GM12878 (cell line): ENCODE data around the gene KRTAP10-6. TPM values are rescaled to one million over a fixed set of nuclear protein-coding genes. Genes with fewer than 3 reads are reported as not detected.

Source experiments
- ATAC-seq: fragments of 200-7000 bp; cut with Tn5 transposase; 3 replicates; pipeline ENCODE4 v1.9.1; 2020; ENCODE audit warnings: mild to moderate bottlenecking, moderate library complexity
- BruUV-seq: library from RNA; stranded (reverse); fragments of 400-500 nt; replicated peaks from 2 replicates; lab custom pipeline; 2021; lab: Mats Ljungman, UMichigan
- CTCF ChIA-PET: fragments of 300-600 bp; sonication (Branson Sonifier 250); formaldehyde crosslinking; extraction: SDS; loops from one replicate; lab custom pipeline; 2021; ENCODE audit warnings: inconsistent platforms; lab: Yijun Ruan, JAX
- POLR2A ChIA-PET: fragments of 350-600 bp; formaldehyde crosslinking; extraction: SDS; loops from one replicate; lab custom pipeline; 2021; ENCODE audit warnings: inconsistent platforms; lab: Charles Lee
- RAD21 ChIA-PET: fragments of 300-600 bp; sonication (Branson Sonifier 250); formaldehyde crosslinking; loops from one replicate; lab custom pipeline; 2023; ENCODE audit warnings: antibody characterized with exemption; ENCODE audit not compliant: unreplicated experiment; lab: Charles Lee
- SMC1A ChIA-PET: fragments of 300-600 bp; sonication (Branson Sonifier 250); formaldehyde crosslinking; loops from one replicate; lab custom pipeline; 2023; ENCODE audit not compliant: unreplicated experiment, uncharacterized antibody; lab: Charles Lee
- DNase-seq: peaks from one replicate; pipeline ENCODE4 v3.0.0-alpha.2; 2011; ENCODE audit warnings: low read depth, low spot score
- FAIRE-seq: peaks from 3 replicates; lab custom pipeline; 2011; peaks lifted over from hg19 to GRCh38; lab: Jason Lieb, UNC
- H2AFZ ChIP-seq: 2 replicates; pipeline ENCODE4 v1.6.0; 2011; ENCODE audit warnings: low read depth, low read length, control low read depth; ENCODE audit not compliant: control insufficient read depth
- H3K27ac ChIP-seq: 2 replicates; pipeline ENCODE4 v1.5.1; 2011; ENCODE audit warnings: control low read depth; ENCODE audit not compliant: control insufficient read depth, insufficient read depth
- H3K27me3 ChIP-seq, 2 experiments: replicated peaks in 1 of 2; 2 replicates each; pipeline versions ENCODE4 v1.6.0 to v1.6.1; 2011; ENCODE audit warnings: low read length in 1 of 2; ENCODE audit not compliant: control insufficient read depth in 2 of 2, insufficient read depth in 2 of 2
- H3K36me3 ChIP-seq, 2 experiments: 2 replicates each; pipeline ENCODE4 v1.5.1; 2011; ENCODE audit warnings: low read length in 1 of 2; ENCODE audit not compliant: control insufficient read depth in 2 of 2, insufficient read depth in 2 of 2
- H3K4me1 ChIP-seq: 2 replicates; pipeline ENCODE4 v1.6.1; 2011; ENCODE audit warnings: mild to moderate bottlenecking, low read length, moderate library complexity, mixed read lengths; ENCODE audit not compliant: control insufficient read depth, insufficient read depth
- H3K4me2 ChIP-seq: 2 replicates; pipeline ENCODE4 v1.6.0; 2011; ENCODE audit warnings: control low read depth; ENCODE audit not compliant: control insufficient read depth, insufficient read depth
- H3K4me3 ChIP-seq: fragments of 200-600 bp; sonication (generic); 2 replicates; pipeline ENCODE4 v1.5.1; 2016
- H3K79me2 ChIP-seq: 2 replicates; pipeline ENCODE4 v1.6.0; 2011; ENCODE audit warnings: low read length; ENCODE audit not compliant: control insufficient read depth, insufficient read depth
- H3K9ac ChIP-seq: 2 replicates; pipeline ENCODE4 v1.8.0; 2011; ENCODE audit warnings: low read length, control low read depth, mixed read lengths; ENCODE audit not compliant: control insufficient read depth, insufficient read depth
- H3K9me3 ChIP-seq: replicated peaks from 3 replicates; pipeline ENCODE4 v1.5.1; 2011; ENCODE audit warnings: mild to moderate bottlenecking, low read length; ENCODE audit not compliant: control insufficient read depth, insufficient read depth
- H4K20me1 ChIP-seq: 2 replicates; pipeline ENCODE4 v1.6.0; 2011; ENCODE audit not compliant: control insufficient read depth, insufficient read depth
- CREM ChIP-seq: IDR thresholded peaks from 2 replicates; pipeline ENCODE4 v1.6.1; 2014; ENCODE audit warnings: antibody characterized with exemption, low read depth
- ESRRA ChIP-seq: IDR thresholded peaks from 2 replicates; pipeline ENCODE4 v1.6.1; 2012; ENCODE audit warnings: mild to moderate bottlenecking, low read length, improper control_type of control experiment
- NBN ChIP-seq: fragments of 450-650 bp; IDR thresholded peaks from 2 replicates; pipeline ENCODE4 v1.6.1; 2016
- RAD21 ChIP-seq: IDR thresholded peaks from 2 replicates; pipeline ENCODE4 v1.6.1; 2011; ENCODE audit warnings: mild to moderate bottlenecking, low read depth, low read length, moderate library complexity; ENCODE audit not compliant: insufficient read depth
- SMAD5 ChIP-seq: IDR thresholded peaks from 2 replicates; pipeline ENCODE4 v1.6.1; 2016; ENCODE audit warnings: antibody characterized with exemption, low read depth
- SRF ChIP-seq, 2 experiments: IDR thresholded peaks; 2 replicates each; pipeline ENCODE4 v1.6.1; 2011; ENCODE audit warnings: low read depth in 2 of 2, low read length in 2 of 2, mild to moderate bottlenecking in 1 of 2, moderate library complexity in 1 of 2
- SUPT20H ChIP-seq: IDR thresholded peaks from 2 replicates; pipeline ENCODE4 v1.6.1; 2011; ENCODE audit warnings: low read depth, mild to moderate bottlenecking, low read length, moderate library complexity, borderline replicate concordance; ENCODE audit not compliant: control insufficient read depth
- WGBS: methylation state at CpG from one replicate; pipeline ENCODE4 v1.1.6; 2016; ENCODE audit warnings: low lambda C conversion rate; ENCODE audit not compliant: insufficient replicate concordance, insufficient coverage; ENCODE audit errors: missing lambda C conversion rate; 5-methylcytosine and 5-hydroxymethylcytosine counted together
- in situ Hi-C: fragments of 300-500 bp; cut with MboI; formaldehyde crosslinking; loops from 9 replicates; pipeline ENCODE4 v1.14.3; 2018; ENCODE audit warnings: mixed read lengths
- intact Hi-C: fragments of 100-400 bp; cut with micrococcal nuclease; formaldehyde crosslinking; loops from one replicate; pipeline ENCODE4 v1.14.2; 2022; ENCODE audit not compliant: unreplicated experiment
- polyA plus RNA-seq, 11 experiments: library from polyadenylated mRNA; depleted of rRNA in 4 of 11; unstranded in 6 of 11; stranded (reverse) in 5 of 11; fragments of >200 nt; fragmentation: Nextera tagmentation in 4 of 11; fragmentation: Illumina TruSeq in 1 of 11; extraction: Ambion mirVana in 4 of 11; extraction: Trizol in 1 of 11; gene quantifications; 1 replicate in 1 of 11; 2 replicates in 10 of 11; pipeline versions ENCODE4 v1.2.1 to v1.2.3, GENCODE V29; 2011 to 2016; ENCODE audit warnings: inconsistent platforms in 2 of 11, missing spikeins in 2 of 11, low read depth in 1 of 11
- total RNA-seq, 4 experiments: library from RNA; depleted of rRNA in 3 of 4; stranded (reverse); fragments of >200 nt in 3 of 4; fragmentation: Illumina TruSeq in 1 of 4; extraction: Trizol in 1 of 4; gene quantifications; 2 replicates each; pipeline versions ENCODE4 v1.2.1 to v1.2.3, GENCODE V29; 2013 to 2021
- TF ChIP-seq, protein P1 (sequence below): fragments of 150-350 bp; IDR thresholded peaks from 2 replicates; pipeline ENCODE4 v1.6.1; 2016; ENCODE audit warnings: low read depth, low read length

Gene KRTAP10-6
- total and polyA plus RNA-seq, 10 of the 15 experiments (the other 5 are each of a cell fraction or from before 2014, with no cell fraction given) = not detected

GRCh38 chr21:44618909-44619308 is 26.6 kb upstream of the KRTAP10-6 start:
- CTCF ChIA-PET = interaction anchor here (0.9 to 1.1 kb wide), 2 partner anchors 108 to 175 kb away, joined by 3 read pairs; no protein-coding TSS in a partner anchor

More at GRCh38 chr21:44618909-44619308, 26.6 kb upstream of the KRTAP10-6 start:
- SMC1A ChIA-PET = interaction anchor here (1.1 to 1.3 kb wide), 2 partner anchors 10 to 57 kb away, joined by 3 read pairs; no protein-coding TSS in a partner anchor
- FAIRE-seq (no peak), DNase-seq (no peak), ATAC-seq (no peak)
- RAD21 ChIA-PET = interaction anchor here (0.9 to 1.3 kb wide), 2 partner anchors 55 to 124 kb away, joined by 3 read pairs; no protein-coding TSS in a partner anchor
- H3K4me1 ChIP-seq = no peaks in the 10 kb centered on the region
- H3K27ac ChIP-seq = no peak overlapping the region
- H3K9me3 ChIP-seq = peaks cover 1% of the 10 kb centered on the region; the same call in 1 of the 3 replicates
- no peaks in the 10 kb centered on the region for H3K27me3 ChIP-seq
- intact Hi-C loops = no loop called here
- no peaks in the 10 kb centered on the region for H3K36me3 ChIP-seq
- no peaks in the 10 kb centered on the region for H3K79me2 ChIP-seq
- BruUV-seq = no TSS peak
- POLR2A ChIA-PET = interaction anchor here (0.6 kb wide), 1 partner anchor 226 kb away, joined by 5 read pairs; no protein-coding TSS in a partner anchor
- no peaks in the 10 kb centered on the region for H4K20me1 ChIP-seq
- no peak overlapping the region for H3K4me2 ChIP-seq
- no peak overlapping the region for H2AFZ ChIP-seq
- in situ Hi-C loops = no loop called here
- WGBS = 26% methylated on average over 3 of the region's 3 CpGs
- no peak overlapping the region for H3K4me3 ChIP-seq
- TF ChIP-seq NBN (no peak), SMAD5 (no peak), ESRRA (no peak), RAD21 (no peak), CREM (no peak), SRF (IDR thresholded peaks at IDR 0.05; ENCODE audit: low read depth in 2 of 2, low read length in 2 of 2) (no peak), SUPT20H (no peak)
- TF ChIP-seq, protein P1, sequence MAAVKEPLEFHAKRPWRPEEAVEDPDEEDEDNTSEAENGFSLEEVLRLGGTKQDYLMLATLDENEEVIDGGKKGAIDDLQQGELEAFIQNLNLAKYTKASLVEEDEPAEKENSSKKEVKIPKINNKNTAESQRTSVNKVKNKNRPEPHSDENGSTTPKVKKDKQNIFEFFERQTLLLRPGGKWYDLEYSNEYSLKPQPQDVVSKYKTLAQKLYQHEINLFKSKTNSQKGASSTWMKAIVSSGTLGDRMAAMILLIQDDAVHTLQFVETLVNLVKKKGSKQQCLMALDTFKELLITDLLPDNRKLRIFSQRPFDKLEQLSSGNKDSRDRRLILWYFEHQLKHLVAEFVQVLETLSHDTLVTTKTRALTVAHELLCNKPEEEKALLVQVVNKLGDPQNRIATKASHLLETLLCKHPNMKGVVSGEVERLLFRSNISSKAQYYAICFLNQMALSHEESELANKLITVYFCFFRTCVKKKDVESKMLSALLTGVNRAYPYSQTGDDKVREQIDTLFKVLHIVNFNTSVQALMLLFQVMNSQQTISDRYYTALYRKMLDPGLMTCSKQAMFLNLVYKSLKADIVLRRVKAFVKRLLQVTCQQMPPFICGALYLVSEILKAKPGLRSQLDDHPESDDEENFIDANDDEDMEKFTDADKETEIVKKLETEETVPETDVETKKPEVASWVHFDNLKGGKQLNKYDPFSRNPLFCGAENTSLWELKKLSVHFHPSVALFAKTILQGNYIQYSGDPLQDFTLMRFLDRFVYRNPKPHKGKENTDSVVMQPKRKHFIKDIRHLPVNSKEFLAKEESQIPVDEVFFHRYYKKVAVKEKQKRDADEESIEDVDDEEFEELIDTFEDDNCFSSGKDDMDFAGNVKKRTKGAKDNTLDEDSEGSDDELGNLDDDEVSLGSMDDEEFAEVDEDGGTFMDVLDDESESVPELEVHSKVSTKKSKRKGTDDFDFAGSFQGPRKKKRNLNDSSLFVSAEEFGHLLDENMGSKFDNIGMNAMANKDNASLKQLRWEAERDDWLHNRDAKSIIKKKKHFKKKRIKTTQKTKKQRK = no peak
- no peak overlapping the region for H3K9ac ChIP-seq
